ENCODE results near the gene DNASE1. TPM values are rescaled to one million over a fixed set of nuclear protein-coding genes. Genes with fewer than 3 reads are reported as not detected.
A peak's percentile ranks its signal among the peaks of the same experiment; 100 is the strongest.

Gene DNASE1
- total and polyA plus RNA-seq, 8 donors = 10.4 to 128 (median 38.2) TPM

DNA sequence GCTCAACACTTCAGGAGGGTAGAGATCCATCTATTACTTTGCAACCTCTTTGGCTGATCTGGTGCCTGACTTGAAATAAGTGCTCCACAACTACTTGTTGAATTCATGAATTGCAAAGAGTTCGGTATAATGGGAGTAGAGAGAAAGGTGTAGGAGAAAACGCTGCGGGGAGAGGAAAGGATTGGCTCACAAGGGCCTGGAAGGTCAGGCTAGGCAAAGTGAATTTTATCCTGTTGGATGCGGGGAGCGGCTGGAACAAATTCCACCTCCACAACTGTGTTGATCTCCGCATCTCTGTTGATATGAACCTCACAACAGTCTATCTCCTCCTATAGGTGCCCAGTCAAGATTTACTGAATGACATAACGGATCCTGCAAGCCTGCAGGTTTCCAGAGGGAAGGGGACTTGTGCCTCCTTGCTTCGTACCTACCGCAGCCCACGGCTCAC, 43.8 kb upstream of the DNASE1 start:
- Histone ChIP-seq H3K36me3 (peaks cover 0 to 14% (median 6%) of the 10 kb centered on the region in 4 donors), H3K27me3 (no peaks in the 10 kb centered on the region), H3K4me1 (peaks cover 21 to 41% (median 33%) of the 10 kb centered on the region in 4 donors), H3K27ac (peak overlapping the region; percentile 84 to 91 (median 88)), H3K9me3 (no peaks in the 10 kb centered on the region), H3K4me3 (peak overlapping the region; percentile 90 to 99 (median 91))
- TF ChIP-seq, protein P1, sequence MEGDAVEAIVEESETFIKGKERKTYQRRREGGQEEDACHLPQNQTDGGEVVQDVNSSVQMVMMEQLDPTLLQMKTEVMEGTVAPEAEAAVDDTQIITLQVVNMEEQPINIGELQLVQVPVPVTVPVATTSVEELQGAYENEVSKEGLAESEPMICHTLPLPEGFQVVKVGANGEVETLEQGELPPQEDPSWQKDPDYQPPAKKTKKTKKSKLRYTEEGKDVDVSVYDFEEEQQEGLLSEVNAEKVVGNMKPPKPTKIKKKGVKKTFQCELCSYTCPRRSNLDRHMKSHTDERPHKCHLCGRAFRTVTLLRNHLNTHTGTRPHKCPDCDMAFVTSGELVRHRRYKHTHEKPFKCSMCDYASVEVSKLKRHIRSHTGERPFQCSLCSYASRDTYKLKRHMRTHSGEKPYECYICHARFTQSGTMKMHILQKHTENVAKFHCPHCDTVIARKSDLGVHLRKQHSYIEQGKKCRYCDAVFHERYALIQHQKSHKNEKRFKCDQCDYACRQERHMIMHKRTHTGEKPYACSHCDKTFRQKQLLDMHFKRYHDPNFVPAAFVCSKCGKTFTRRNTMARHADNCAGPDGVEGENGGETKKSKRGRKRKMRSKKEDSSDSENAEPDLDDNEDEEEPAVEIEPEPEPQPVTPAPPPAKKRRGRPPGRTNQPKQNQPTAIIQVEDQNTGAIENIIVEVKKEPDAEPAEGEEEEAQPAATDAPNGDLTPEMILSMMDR (IDR thresholded peaks at IDR 0.05) = no peak
- TF ChIP-seq POLR2AphosphoS5 (IDR thresholded peaks at IDR 0.05) (no peak), EP300 (IDR thresholded peaks at IDR 0.05) (no peak), POLR2A (IDR thresholded peaks at IDR 0.05) (no peak)
- no peak for DNase-seq
- intact Hi-C loops (cut with DNase I; ENCODE audit: low total_unique reads) = no loop called here
- WGBS, 5 donors = 1 to 4% (median 3%) methylated on average over 10 of the region's 10 CpGs

DNA sequence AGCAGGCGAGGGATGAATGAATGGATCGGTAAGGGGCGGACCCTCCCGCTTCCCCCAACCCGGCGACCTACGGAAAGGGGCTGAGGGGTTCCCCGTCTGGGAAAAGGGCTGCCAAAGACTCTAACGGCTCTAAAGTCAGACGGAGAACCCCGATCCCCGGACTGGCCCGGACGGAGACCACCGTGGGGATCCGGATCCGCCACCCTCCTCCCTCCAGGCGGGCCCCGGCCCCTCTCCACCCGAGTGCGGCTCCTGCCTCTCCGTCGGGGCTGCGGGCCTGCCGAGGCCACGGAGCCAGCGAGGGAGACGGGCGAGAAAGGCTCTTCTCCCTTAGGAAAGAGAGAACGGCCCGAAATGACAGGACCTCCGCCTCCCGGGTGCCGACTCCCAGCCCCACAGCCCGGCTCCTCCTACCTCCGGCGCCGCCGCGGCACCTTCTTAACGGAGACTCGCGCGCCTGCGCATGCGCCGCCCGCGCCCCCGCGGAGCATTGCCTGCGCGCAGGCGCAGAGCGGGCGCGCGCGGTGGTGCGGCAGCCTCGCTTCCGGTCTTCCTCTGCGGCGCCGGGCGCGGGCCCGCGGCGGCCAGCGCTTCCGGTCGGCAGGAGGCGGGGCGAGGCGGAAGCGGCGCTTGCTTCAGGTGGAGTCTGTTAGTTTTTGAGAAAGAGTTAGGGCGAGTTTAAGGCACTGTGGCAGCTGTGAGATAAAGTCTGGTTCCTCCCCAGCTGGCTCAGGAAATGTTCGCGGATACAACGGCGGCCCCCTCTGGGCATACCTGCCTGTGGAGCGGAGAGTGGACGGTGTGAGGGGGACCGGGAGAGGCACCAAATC, 43.1 kb upstream of the DNASE1 start, which contains the start of gene SLX4:
Gene SLX4, minus strand, starts transcription at position 461 of the 830 bp plus-strand sequence. CDS start 2,642 bp downstream, outside the sequence.
- TF ChIP-seq POLR2A (IDR thresholded peaks at IDR 0.05) (peak in 1 of 4 donors; percentile 49), POLR2AphosphoS5 (IDR thresholded peaks at IDR 0.05) (peak; percentile 37 to 83 (median 82)), EP300 (IDR thresholded peaks at IDR 0.05) (no peak)
- Histone ChIP-seq H3K4me3 (peak within 1 kb of the TSS; percentile 90 to 99 (median 91)), H3K4me1 (peaks cover 21 to 41% (median 33%) of the 10 kb centered on the region in 4 donors), H3K9me3 (no peaks in the 10 kb centered on the region), H3K27ac (peak within 1 kb of the TSS; percentile 84 to 91 (median 88)), H3K36me3 (peaks cover 0 to 8% (median under 1%) of the 10 kb centered on the region in 4 donors), H3K27me3 (no peaks in the 10 kb centered on the region)
- peak; percentile 95 to 98 for DNase-seq
- 0 to 2% (median 0%) methylated on average over 18 to 86 of the region's 86 CpGs for WGBS, 5 donors
- intact Hi-C loops (cut with DNase I; ENCODE audit: low total_unique reads) = no loop called here

DNA sequence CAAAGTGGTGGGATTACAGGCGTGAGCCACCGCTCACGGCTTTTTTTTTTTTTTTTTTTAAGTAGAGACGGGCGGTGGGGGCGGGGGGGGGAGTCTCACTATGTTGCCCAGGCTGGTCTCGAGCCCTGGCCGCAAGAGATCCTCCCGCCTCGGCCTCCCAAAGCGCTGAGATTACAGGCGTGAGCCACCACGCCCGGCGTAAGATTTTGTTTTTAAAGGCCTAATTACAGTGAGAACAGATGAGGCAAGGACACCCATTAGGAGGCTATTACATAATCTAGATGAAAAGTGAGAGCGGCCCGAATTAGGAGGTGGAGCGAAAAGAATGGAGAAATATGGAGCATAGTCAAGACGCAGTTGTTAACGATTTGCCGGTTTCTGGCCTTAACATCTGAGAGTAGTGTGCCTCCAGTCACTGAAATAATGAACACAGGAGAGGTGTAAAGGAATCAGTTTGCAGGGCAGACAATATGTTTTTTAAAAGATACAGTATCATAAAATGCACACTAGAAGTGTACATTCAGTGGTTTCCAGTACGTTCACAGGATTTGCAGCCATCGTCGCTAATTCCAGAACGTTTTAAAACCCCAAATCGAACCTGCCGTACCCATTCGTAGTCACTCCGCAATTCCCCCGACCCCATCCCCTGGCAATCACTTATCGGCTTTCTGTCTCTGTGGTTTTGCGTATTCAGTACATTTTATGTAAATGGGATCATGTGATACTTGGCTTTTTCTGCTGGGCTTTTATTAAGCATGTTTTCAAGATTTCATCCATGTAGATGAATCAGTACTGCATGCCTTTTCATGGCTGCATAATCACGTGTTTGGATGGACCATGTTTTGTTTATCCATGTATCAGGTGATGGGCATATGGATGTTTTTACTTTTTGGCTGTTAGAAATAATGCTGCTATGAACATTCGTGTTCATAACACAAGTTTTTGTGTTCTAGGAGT, 41.7 kb upstream of the DNASE1 start:
- WGBS, 5 donors = 73 to 79% (median 75%) methylated on average over 33 to 34 of the region's 34 CpGs
- no peaks in the 10 kb centered on the region for H3K9me3 ChIP-seq
- no peaks in the 10 kb centered on the region for H3K27me3 ChIP-seq
- intact Hi-C loops (cut with DNase I; ENCODE audit: low total_unique reads) = no loop called here
- peaks cover 21 to 41% (median 33%) of the 10 kb centered on the region in 4 donors for H3K4me1 ChIP-seq
- H3K27ac ChIP-seq = peak overlapping the region in 3 of 5 donors; percentile 88 to 91 (median 90)
- DNase-seq = peak in 1 of 2 donors; percentile 18
- H3K4me3 ChIP-seq = peak overlapping the region; percentile 90 to 99 (median 91)
- TF ChIP-seq POLR2AphosphoS5 (IDR thresholded peaks at IDR 0.05) (no peak), EP300 (IDR thresholded peaks at IDR 0.05) (no peak), POLR2A (IDR thresholded peaks at IDR 0.05) (no peak)
- TF ChIP-seq, protein P1 (IDR thresholded peaks at IDR 0.05) = no peak
- peaks cover 0 to 6% (median 0%) of the 10 kb centered on the region in 4 donors for H3K36me3 ChIP-seq

DNA sequence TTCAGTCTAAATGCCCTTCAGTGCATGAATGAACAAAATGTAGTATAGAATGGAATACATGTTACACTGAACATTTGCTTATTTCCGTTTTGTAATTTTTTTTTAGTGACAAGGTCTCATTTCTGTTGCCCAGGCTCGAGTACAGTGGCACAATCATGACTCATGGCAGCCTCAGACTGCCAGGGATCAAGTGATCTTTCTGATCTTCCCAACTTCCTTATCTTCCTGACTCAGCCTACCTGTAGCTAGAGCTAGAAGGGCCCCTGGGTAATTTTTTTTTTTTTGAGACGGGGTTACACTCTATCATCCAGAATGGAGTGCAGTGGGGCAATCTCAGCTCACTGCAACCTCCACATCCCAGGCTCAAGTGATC, 35.7 kb upstream of the DNASE1 start:
- H3K27me3 ChIP-seq = no peaks in the 10 kb centered on the region
- DNase-seq = peak in 1 of 2 donors; percentile 24
- H3K4me3 ChIP-seq = no peak overlapping the region
- peaks cover 0 to 26% (median 11%) of the 10 kb centered on the region in 4 donors for H3K4me1 ChIP-seq
- H3K36me3 ChIP-seq = peaks cover 0 to 6% (median 0%) of the 10 kb centered on the region in 4 donors
- no peaks in the 10 kb centered on the region for H3K9me3 ChIP-seq
- intact Hi-C loops (cut with DNase I; ENCODE audit: low total_unique reads) = no loop called here
- TF ChIP-seq, protein P1 (IDR thresholded peaks at IDR 0.05) = no peak
- TF ChIP-seq POLR2A (IDR thresholded peaks at IDR 0.05) (no peak), EP300 (IDR thresholded peaks at IDR 0.05) (no peak), POLR2AphosphoS5 (IDR thresholded peaks at IDR 0.05) (no peak)
- H3K27ac ChIP-seq = no peak overlapping the region
- 66 to 88% (median 74%) methylated on average over 3 of the region's 3 CpGs for WGBS, 5 donors

Measured in stomach (tissue), 9 donors.